ENCODE data around the gene DPYSL4. TPM values are rescaled to one million over a fixed set of nuclear protein-coding genes. Genes with fewer than 3 reads are reported as not detected.

Gene DPYSL4
- total RNA-seq, 1 experiment from 2014 or later: not detected

DNA sequence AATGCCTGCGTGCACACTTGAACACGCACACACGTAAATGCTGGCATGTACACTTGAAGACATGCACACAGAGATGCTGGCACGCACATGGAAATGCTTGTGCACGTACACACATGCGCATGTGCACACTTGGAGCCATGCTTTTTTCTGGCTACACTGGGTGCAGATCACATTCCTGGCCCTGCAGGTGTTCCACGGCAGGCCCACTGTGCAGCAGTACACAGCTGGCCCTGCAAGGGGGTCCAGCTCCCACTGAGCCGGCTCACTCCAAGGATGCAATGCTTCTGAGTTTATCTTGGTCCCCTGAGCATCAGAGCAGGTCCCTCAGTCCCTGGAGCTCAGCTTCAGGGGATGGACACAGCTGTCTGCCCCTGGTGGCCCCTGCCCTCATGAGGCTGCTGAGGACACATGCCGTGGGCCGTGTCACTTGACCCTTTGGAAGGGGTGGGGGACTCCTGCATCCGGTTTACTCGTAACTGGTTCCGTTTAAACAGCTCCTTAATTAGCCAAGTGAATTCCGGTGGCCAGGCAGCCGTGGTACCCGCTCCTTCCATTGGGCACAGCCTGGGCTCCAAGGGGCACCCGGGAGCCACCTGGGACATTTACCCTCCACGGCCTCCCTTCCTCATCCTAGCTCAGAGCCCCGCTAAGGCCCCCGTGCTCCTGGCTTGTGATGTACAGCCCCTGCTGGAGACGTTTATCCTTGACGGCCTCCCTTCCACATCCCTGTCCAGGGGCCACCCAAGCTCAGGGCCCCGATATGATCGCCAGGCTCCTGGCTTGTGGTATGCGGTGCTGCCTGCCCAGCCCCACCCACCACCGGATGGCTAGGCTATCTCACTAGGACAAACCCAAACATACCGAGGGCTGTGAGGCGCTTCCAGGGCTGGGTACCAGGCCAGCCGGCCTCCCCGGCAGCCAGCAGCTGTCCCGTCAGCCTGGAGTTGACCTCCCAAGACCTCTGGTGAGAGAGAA, 39.5 kb upstream of the DPYSL4 start:
- Histone ChIP-seq H3K4me1 (ENCODE audit: low read length) (no peaks in the 10 kb centered on the region), H3K27ac (ENCODE audit: low read length) (no peak overlapping the region), H3K9me3 (ENCODE audit: low read length) (no peaks in the 10 kb centered on the region)

GRCh38 chr10:132148261-132149251, 38.2 kb upstream of the DPYSL4 start:
- no peak for DNase-seq
- Histone ChIP-seq H4K20me1 (ENCODE audit: insufficient read depth, low read depth, low read length) (no peaks in the 10 kb centered on the region), H3K79me2 (ENCODE audit: low read length) (no peaks in the 10 kb centered on the region), H3K9ac (ENCODE audit: low read length) (no peak overlapping the region), H3K27me3 (ENCODE audit: low read length) (no peaks in the 10 kb centered on the region), H3K9me3 (ENCODE audit: low read length) (no peaks in the 10 kb centered on the region), H3K4me2 (ENCODE audit: low read depth, low read length, poor library complexity, severe bottlenecking) (no peak overlapping the region), H3K4me3 (ENCODE audit: low read length) (no peak overlapping the region), H2AFZ (ENCODE audit: low read length) (no peak overlapping the region), H3K36me3 (ENCODE audit: insufficient read depth, low read length) (no peaks in the 10 kb centered on the region), H3K4me1 (ENCODE audit: low read length) (no peaks in the 10 kb centered on the region), H3K27ac (ENCODE audit: low read length) (no peak overlapping the region), H3K9me2 (replicated peaks; ENCODE audit: insufficient read depth, low read length) (no peaks in the 10 kb centered on the region)

More for the DNA sequence above, 39.5 kb upstream of the DPYSL4 start:
- Histone ChIP-seq H3K4me2 (ENCODE audit: low read depth, low read length, poor library complexity, severe bottlenecking) (no peak overlapping the region), H3K9ac (ENCODE audit: low read length) (no peak overlapping the region), H3K27me3 (ENCODE audit: low read length) (no peaks in the 10 kb centered on the region), H3K9me2 (replicated peaks; ENCODE audit: insufficient read depth, low read length) (no peaks in the 10 kb centered on the region), H4K20me1 (ENCODE audit: insufficient read depth, low read depth, low read length) (no peaks in the 10 kb centered on the region), H3K79me2 (ENCODE audit: low read length) (no peaks in the 10 kb centered on the region), H3K4me3 (ENCODE audit: low read length) (no peak overlapping the region), H2AFZ (ENCODE audit: low read length) (no peak overlapping the region), H3K36me3 (ENCODE audit: insufficient read depth, low read length) (no peaks in the 10 kb centered on the region)
- no peak for DNase-seq

DNA sequence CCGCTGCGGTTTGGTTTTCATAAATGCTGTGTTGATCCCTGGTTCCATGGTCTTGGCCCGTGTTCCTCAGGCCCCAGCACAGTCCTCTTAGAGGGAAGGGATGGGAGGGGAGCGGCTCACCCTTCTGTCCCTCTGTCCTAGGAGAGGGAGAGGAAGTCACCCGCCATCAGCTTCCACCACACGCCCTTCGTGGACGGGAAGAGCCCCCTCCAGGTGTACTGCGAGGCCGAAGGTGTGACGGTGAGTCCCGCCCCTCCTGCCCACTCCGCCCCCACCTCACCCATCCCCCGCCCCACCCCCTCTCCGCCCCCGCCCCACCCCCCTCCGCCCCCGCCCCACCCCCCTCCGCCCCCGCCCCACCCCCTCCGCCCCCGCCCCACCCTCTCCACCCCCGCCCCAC, 37.5 kb upstream of the DPYSL4 start:
- no peak for DNase-seq

GRCh38 chr10:132149917-132150316, 36.8 kb upstream of the DPYSL4 start:
- no peaks in the 10 kb centered on the region for H3K27me3 ChIP-seq (ENCODE audit: low read length)

More for the DNA sequence above, 37.5 kb upstream of the DPYSL4 start:
- Histone ChIP-seq H3K27me3 (ENCODE audit: low read length) (no peaks in the 10 kb centered on the region), H3K9me3 (ENCODE audit: low read length) (no peaks in the 10 kb centered on the region), H3K9me2 (replicated peaks; ENCODE audit: insufficient read depth, low read length) (no peaks in the 10 kb centered on the region), H2AFZ (ENCODE audit: low read length) (no peak overlapping the region), H3K4me1 (ENCODE audit: low read length) (no peaks in the 10 kb centered on the region), H4K20me1 (ENCODE audit: insufficient read depth, low read depth, low read length) (no peaks in the 10 kb centered on the region), H3K36me3 (ENCODE audit: insufficient read depth, low read length) (no peaks in the 10 kb centered on the region), H3K9ac (ENCODE audit: low read length) (no peak overlapping the region), H3K4me2 (ENCODE audit: low read depth, low read length, poor library complexity, severe bottlenecking) (no peak overlapping the region), H3K27ac (ENCODE audit: low read length) (no peak overlapping the region), H3K4me3 (ENCODE audit: low read length) (no peak overlapping the region), H3K79me2 (ENCODE audit: low read length) (no peaks in the 10 kb centered on the region)

GRCh38 chr10:132150777-132151176, 36.0 kb upstream of the DPYSL4 start:
- H3K36me3 ChIP-seq (ENCODE audit: insufficient read depth, low read length): no peaks in the 10 kb centered on the region
- no peaks in the 10 kb centered on the region for H3K27me3 ChIP-seq (ENCODE audit: low read length)
- H3K4me1 ChIP-seq (ENCODE audit: low read length): no peaks in the 10 kb centered on the region
- DNase-seq: no peak
- no peaks in the 10 kb centered on the region for H3K79me2 ChIP-seq (ENCODE audit: low read length)
- no peak overlapping the region for H3K27ac ChIP-seq (ENCODE audit: low read length)
- no peak overlapping the region for H3K9ac ChIP-seq (ENCODE audit: low read length)
- no peak overlapping the region for H3K4me2 ChIP-seq (ENCODE audit: low read depth, low read length, poor library complexity, severe bottlenecking)
- no peaks in the 10 kb centered on the region for H4K20me1 ChIP-seq (ENCODE audit: insufficient read depth, low read depth, low read length)
- H3K9me3 ChIP-seq (ENCODE audit: low read length): no peaks in the 10 kb centered on the region
- no peaks in the 10 kb centered on the region for H3K9me2 ChIP-seq (replicated peaks; ENCODE audit: insufficient read depth, low read length)
- no peak overlapping the region for H2AFZ ChIP-seq (ENCODE audit: low read length)
- no peak overlapping the region for H3K4me3 ChIP-seq (ENCODE audit: low read length)

More at GRCh38 chr10:132149917-132150316, 36.8 kb upstream of the DPYSL4 start:
- H3K27ac ChIP-seq (ENCODE audit: low read length): no peak overlapping the region
- no peaks in the 10 kb centered on the region for H4K20me1 ChIP-seq (ENCODE audit: insufficient read depth, low read depth, low read length)
- no peaks in the 10 kb centered on the region for H3K36me3 ChIP-seq (ENCODE audit: insufficient read depth, low read length)
- H3K4me1 ChIP-seq (ENCODE audit: low read length): no peaks in the 10 kb centered on the region
- H2AFZ ChIP-seq (ENCODE audit: low read length): no peak overlapping the region
- no peak for DNase-seq
- H3K9me2 ChIP-seq (replicated peaks; ENCODE audit: insufficient read depth, low read length): no peaks in the 10 kb centered on the region
- H3K4me3 ChIP-seq (ENCODE audit: low read length): no peak overlapping the region
- H3K9me3 ChIP-seq (ENCODE audit: low read length): no peaks in the 10 kb centered on the region
- H3K4me2 ChIP-seq (ENCODE audit: low read depth, low read length, poor library complexity, severe bottlenecking): no peak overlapping the region
- H3K79me2 ChIP-seq (ENCODE audit: low read length): no peaks in the 10 kb centered on the region
- no peak overlapping the region for H3K9ac ChIP-seq (ENCODE audit: low read length)

GRCh38 chr10:132151286-132151950, 35.3 kb upstream of the DPYSL4 start:
- Histone ChIP-seq H3K9me3 (ENCODE audit: low read length) (no peaks in the 10 kb centered on the region), H3K36me3 (ENCODE audit: insufficient read depth, low read length) (no peaks in the 10 kb centered on the region)
- DNase-seq: no peak

GRCh38 chr10:132151951-132152505, 34.7 kb upstream of the DPYSL4 start:
- Histone ChIP-seq H2AFZ (ENCODE audit: low read length) (no peak overlapping the region), H3K4me2 (ENCODE audit: low read depth, low read length, poor library complexity, severe bottlenecking) (no peak overlapping the region), H3K27me3 (ENCODE audit: low read length) (no peaks in the 10 kb centered on the region), H3K9me2 (replicated peaks; ENCODE audit: insufficient read depth, low read length) (no peaks in the 10 kb centered on the region), H3K4me1 (ENCODE audit: low read length) (no peaks in the 10 kb centered on the region), H3K36me3 (ENCODE audit: insufficient read depth, low read length) (no peaks in the 10 kb centered on the region), H3K79me2 (ENCODE audit: low read length) (no peaks in the 10 kb centered on the region), H3K4me3 (ENCODE audit: low read length) (no peak overlapping the region), H4K20me1 (ENCODE audit: insufficient read depth, low read depth, low read length) (no peaks in the 10 kb centered on the region), H3K9me3 (ENCODE audit: low read length) (no peaks in the 10 kb centered on the region), H3K27ac (ENCODE audit: low read length) (no peak overlapping the region), H3K9ac (ENCODE audit: low read length) (no peak overlapping the region)
- no peak for DNase-seq

More at GRCh38 chr10:132151286-132151950, 35.3 kb upstream of the DPYSL4 start:
- no peak overlapping the region for H2AFZ ChIP-seq (ENCODE audit: low read length)
- H3K27me3 ChIP-seq (ENCODE audit: low read length): no peaks in the 10 kb centered on the region
- H3K79me2 ChIP-seq (ENCODE audit: low read length): no peaks in the 10 kb centered on the region
- H3K4me3 ChIP-seq (ENCODE audit: low read length): no peak overlapping the region
- H3K9me2 ChIP-seq (replicated peaks; ENCODE audit: insufficient read depth, low read length): no peaks in the 10 kb centered on the region
- H3K4me1 ChIP-seq (ENCODE audit: low read length): no peaks in the 10 kb centered on the region
- no peak overlapping the region for H3K9ac ChIP-seq (ENCODE audit: low read length)
- no peaks in the 10 kb centered on the region for H4K20me1 ChIP-seq (ENCODE audit: insufficient read depth, low read depth, low read length)
- H3K4me2 ChIP-seq (ENCODE audit: low read depth, low read length, poor library complexity, severe bottlenecking): no peak overlapping the region
- H3K27ac ChIP-seq (ENCODE audit: low read length): no peak overlapping the region
